HEK293 (cell line): Measurements from ENCODE around the gene ZFAND3.

Experiments
- CTCF ChIA-PET: fragments of 350-600 bp; formaldehyde crosslinking; extraction: SDS; loops from one replicate; lab custom pipeline; 2021; ENCODE audit warnings: antibody characterized with exemption; lab: Yijun Ruan, JAX
- POLR2A ChIA-PET: fragments of 300-600 bp; formaldehyde crosslinking; extraction: SDS; loops from one replicate; lab custom pipeline; 2020; ENCODE audit warnings: antibody characterized with exemption, inconsistent platforms; lab: Yijun Ruan, JAX
- H3K27ac ChIP-seq: fragments of 200-500 bp; sonication (Bioruptor generic); 2 replicates; pipeline ENCODE4 v1.5.1; 2014; ENCODE audit warnings: low read depth, low read length, control low read depth, inconsistent platforms; ENCODE audit errors: extremely low read depth
- H3K36me3 ChIP-seq, 2 experiments: fragments of 200-500 bp in 1 of 2; sonication (Bioruptor generic) in 1 of 2; 1 replicate in 1 of 2; 2 replicates in 1 of 2; pipeline ENCODE4 v1.5.1; 2014 to 2017; ENCODE audit warnings: inconsistent platforms in 2 of 2, low read length in 2 of 2; ENCODE audit not compliant: control insufficient read depth in 2 of 2, insufficient read depth in 1 of 2
- H3K4me1 ChIP-seq: fragments of 200-500 bp; sonication (Bioruptor generic); 2 replicates; pipeline ENCODE4 v1.5.1; 2014; ENCODE audit warnings: mild to moderate bottlenecking, low read length, inconsistent platforms; ENCODE audit not compliant: control insufficient read depth, insufficient read depth
- H3K4me3 ChIP-seq: 2 replicates; pipeline ENCODE4 v1.5.1; 2011; ENCODE audit warnings: low read depth, mild to moderate bottlenecking, control low read depth, low read length, moderate library complexity
- H3K9me3 ChIP-seq: fragments of 200-500 bp; sonication (Bioruptor generic); 2 replicates; pipeline ENCODE4 v1.5.1; 2014; ENCODE audit warnings: low read depth, low read length, inconsistent platforms; ENCODE audit not compliant: control insufficient read depth, insufficient read depth
- OVOL3 ChIP-seq: fragments of 450-650 bp; formaldehyde crosslinking; IDR thresholded peaks from 2 replicates; pipeline ENCODE4 v1.5.1; 2016; ENCODE audit warnings: missing biosample characterization, missing genetic modification characterization
- ZBTB7A ChIP-seq: fragments of 450-650 bp; formaldehyde crosslinking; IDR thresholded peaks from 2 replicates; pipeline ENCODE4 v1.5.1; 2016; ENCODE audit warnings: low read depth, missing biosample characterization, missing genetic modification characterization
- ZFHX2 ChIP-seq: fragments of 450-650 bp; formaldehyde crosslinking; conservative IDR thresholded peaks from 2 replicates; pipeline ENCODE4 v1.5.1; 2016; ENCODE audit warnings: missing biosample characterization, missing genetic modification characterization
- ZNF214 ChIP-seq: fragments of 450-650 bp; formaldehyde crosslinking; IDR thresholded peaks from 2 replicates; pipeline ENCODE4 v1.5.1; 2017; ENCODE audit warnings: missing biosample characterization, mild to moderate bottlenecking, missing genetic modification characterization, borderline replicate concordance
- ZNF266 ChIP-seq: fragments of 450-650 bp; formaldehyde crosslinking; IDR thresholded peaks from 2 replicates; pipeline ENCODE4 v1.5.1; 2016; ENCODE audit warnings: missing biosample characterization, missing genetic modification characterization, low read depth
- ZNF426 ChIP-seq: fragments of 450-650 bp; formaldehyde crosslinking; IDR thresholded peaks from 2 replicates; pipeline ENCODE4 v1.5.1; 2017; ENCODE audit warnings: missing biosample characterization, missing genetic modification characterization, mild to moderate bottlenecking, inconsistent platforms, moderate library complexity
- ZNF48 ChIP-seq: fragments of 450-650 bp; formaldehyde crosslinking; IDR thresholded peaks from 2 replicates; pipeline ENCODE4 v1.5.1; 2016; ENCODE audit warnings: missing biosample characterization, missing genetic modification characterization
- ZNF521 ChIP-seq: fragments of 450-650 bp; formaldehyde crosslinking; IDR thresholded peaks from 2 replicates; pipeline ENCODE4 v1.5.1; 2017; ENCODE audit warnings: missing biosample characterization, mild to moderate bottlenecking, missing genetic modification characterization
- ZNF600 ChIP-seq: fragments of 450-650 bp; formaldehyde crosslinking; IDR thresholded peaks from 2 replicates; pipeline ENCODE4 v1.5.1; 2016; ENCODE audit warnings: missing biosample characterization, missing genetic modification characterization
- ZNF670 ChIP-seq: fragments of 450-650 bp; formaldehyde crosslinking; IDR thresholded peaks from 2 replicates; pipeline ENCODE4 v1.5.1; 2016; ENCODE audit warnings: missing biosample characterization, missing genetic modification characterization, low read depth
- ZSCAN16 ChIP-seq: fragments of 450-650 bp; formaldehyde crosslinking; IDR thresholded peaks from 2 replicates; pipeline ENCODE4 v1.5.1; 2016; ENCODE audit warnings: missing biosample characterization, missing genetic modification characterization
- TF ChIP-seq, protein P1 (sequence below): fragments of 450-650 bp; formaldehyde crosslinking; IDR thresholded peaks from 2 replicates; pipeline ENCODE4 v1.5.1; 2016; ENCODE audit warnings: missing biosample characterization, missing genetic modification characterization
- TF ChIP-seq, protein P2 (sequence below): fragments of 450-650 bp; formaldehyde crosslinking; IDR thresholded peaks from 2 replicates; pipeline ENCODE4 v1.5.1; 2017; ENCODE audit warnings: missing biosample characterization, missing genetic modification characterization
- TF ChIP-seq, protein P3 (sequence below): fragments of 450-650 bp; formaldehyde crosslinking; IDR thresholded peaks from 2 replicates; pipeline ENCODE4 v1.5.1; 2017; ENCODE audit warnings: missing biosample characterization, missing genetic modification characterization

ZFAND3 gene

DNA sequence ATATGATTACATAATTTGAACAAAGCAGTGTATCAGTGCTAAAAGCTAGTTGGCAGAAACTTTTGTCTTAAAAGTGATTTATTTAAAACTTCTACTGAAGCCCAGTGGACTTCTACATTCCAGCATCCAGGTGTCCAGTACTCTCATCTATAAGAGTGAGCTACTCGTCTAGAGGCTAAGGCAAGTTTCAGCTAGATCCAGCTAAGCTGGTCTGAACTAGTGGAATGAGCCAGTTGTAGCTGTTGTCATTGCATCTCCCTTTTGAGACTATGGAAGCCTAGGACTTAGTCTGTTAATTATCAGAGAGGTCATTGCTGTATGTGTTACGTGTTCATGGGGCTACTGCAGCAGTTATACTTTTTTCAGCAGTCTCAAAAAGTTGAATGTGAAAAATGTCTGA, 165.1 kb downstream of the ZFAND3 start:
- H3K4me1 ChIP-seq = peaks cover 20% of the 10 kb centered on the region
- no peak overlapping the region for H3K4me3 ChIP-seq
- H3K27ac ChIP-seq = no peak overlapping the region
- TF ChIP-seq ZSCAN16 = no peak
- H3K9me3 ChIP-seq = no peaks in the 10 kb centered on the region
- CTCF ChIA-PET = interaction anchor here (0.7 to 1.0 kb wide), 2 partner anchors 193 to 510 kb away, joined by 4 to 5 read pairs; no protein-coding TSS in a partner anchor
- H3K36me3 ChIP-seq = no peaks in the 10 kb centered on the region
- POLR2A ChIA-PET = no interaction called here

DNA sequence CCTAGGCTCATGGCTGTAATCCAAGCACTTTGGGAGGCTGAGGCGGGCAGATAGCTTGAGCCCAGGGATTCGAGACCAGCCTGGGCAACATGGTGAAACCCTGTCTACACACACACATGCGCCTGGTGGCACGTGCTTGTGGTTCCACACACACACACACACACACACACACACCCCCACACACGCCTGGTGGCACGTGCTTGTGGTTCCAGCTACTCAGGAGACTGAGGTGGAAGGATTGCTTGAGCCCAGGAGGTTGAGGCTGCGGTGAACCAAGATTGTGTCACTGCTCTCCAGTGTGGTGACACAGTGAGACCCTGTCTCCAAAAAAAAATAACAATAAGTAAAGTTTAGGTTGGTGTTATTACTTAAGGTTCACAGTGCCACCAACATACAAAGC, 165.8 kb downstream of the ZFAND3 start:
- Histone ChIP-seq H3K4me3 (no peak overlapping the region), H3K4me1 (peaks cover 20% of the 10 kb centered on the region)
- ChIA-PET CTCF (interaction anchor here (0.6 to 1.0 kb wide), 2 partner anchors 13 to 194 kb away, joined by 3 to 4 read pairs; no protein-coding TSS in a partner anchor), POLR2A (no interaction called here)
- TF ChIP-seq OVOL3 (no peak), ZFHX2 (tag by site-specific recombination) (peak; percentile 45)
- TF ChIP-seq, all 188 proteins: peak for 1
- Histone ChIP-seq H3K27ac (no peak overlapping the region), H3K9me3 (no peaks in the 10 kb centered on the region), H3K36me3 (no peaks in the 10 kb centered on the region)

DNA sequence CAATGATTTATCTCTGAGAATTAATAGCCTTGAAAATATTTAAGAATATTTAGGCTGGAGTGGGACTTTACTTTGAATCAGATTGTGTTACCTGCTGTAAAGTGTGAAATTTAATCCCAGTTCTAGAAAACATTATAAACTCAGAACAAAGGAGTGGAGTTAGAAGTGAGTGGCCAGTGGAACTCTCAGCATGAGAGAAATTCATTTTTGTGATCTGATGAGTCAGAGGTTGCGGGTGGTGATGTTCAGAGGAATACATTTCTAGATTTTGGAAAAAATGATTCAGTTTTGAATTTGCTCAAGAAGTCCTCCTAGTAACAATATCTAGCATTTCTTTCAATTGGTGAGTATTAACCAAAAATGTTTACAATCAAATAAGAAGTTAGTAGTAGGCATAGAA, 167.5 kb downstream of the ZFAND3 start:
- Histone ChIP-seq H3K9me3 (no peaks in the 10 kb centered on the region), H3K4me3 (no peak overlapping the region), H3K4me1 (peaks cover 26% of the 10 kb centered on the region), H3K27ac (no peak overlapping the region), H3K36me3 (no peaks in the 10 kb centered on the region)
- ChIA-PET POLR2A (no interaction called here), CTCF (no interaction called here)
- no peak for TF ChIP-seq ZNF266
- TF ChIP-seq, protein P1, sequence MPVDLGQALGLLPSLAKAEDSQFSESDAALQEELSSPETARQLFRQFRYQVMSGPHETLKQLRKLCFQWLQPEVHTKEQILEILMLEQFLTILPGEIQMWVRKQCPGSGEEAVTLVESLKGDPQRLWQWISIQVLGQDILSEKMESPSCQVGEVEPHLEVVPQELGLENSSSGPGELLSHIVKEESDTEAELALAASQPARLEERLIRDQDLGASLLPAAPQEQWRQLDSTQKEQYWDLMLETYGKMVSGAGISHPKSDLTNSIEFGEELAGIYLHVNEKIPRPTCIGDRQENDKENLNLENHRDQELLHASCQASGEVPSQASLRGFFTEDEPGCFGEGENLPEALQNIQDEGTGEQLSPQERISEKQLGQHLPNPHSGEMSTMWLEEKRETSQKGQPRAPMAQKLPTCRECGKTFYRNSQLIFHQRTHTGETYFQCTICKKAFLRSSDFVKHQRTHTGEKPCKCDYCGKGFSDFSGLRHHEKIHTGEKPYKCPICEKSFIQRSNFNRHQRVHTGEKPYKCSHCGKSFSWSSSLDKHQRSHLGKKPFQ = no peak
- TF ChIP-seq, protein P2, sequence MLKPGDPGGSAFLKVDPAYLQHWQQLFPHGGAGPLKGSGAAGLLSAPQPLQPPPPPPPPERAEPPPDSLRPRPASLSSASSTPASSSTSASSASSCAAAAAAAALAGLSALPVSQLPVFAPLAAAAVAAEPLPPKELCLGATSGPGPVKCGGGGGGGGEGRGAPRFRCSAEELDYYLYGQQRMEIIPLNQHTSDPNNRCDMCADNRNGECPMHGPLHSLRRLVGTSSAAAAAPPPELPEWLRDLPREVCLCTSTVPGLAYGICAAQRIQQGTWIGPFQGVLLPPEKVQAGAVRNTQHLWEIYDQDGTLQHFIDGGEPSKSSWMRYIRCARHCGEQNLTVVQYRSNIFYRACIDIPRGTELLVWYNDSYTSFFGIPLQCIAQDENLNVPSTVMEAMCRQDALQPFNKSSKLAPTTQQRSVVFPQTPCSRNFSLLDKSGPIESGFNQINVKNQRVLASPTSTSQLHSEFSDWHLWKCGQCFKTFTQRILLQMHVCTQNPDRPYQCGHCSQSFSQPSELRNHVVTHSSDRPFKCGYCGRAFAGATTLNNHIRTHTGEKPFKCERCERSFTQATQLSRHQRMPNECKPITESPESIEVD = peak; percentile 79
- no peak for TF ChIP-seq ZNF214

DNA sequence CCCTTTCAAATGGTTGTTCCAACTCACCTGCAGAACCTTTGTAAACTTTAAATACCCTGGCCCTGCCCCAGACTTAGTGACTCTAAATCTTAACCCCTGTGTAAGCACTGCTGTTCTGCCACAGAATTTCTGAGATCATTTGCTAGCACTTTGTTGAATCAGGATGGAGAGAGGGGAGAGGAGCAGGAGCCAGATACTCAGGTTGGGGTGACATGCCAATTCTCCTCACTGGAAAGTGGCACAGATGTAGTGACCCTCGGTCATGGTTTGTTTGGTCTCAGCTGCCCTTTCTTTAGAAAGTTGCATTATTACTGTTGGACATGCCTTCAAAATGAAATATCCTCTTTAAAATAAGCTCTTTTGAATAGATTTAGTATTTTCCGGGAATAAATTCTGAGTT, 168.0 kb downstream of the ZFAND3 start:
- H3K9me3 ChIP-seq = no peaks in the 10 kb centered on the region
- H3K4me3 ChIP-seq = no peak overlapping the region
- CTCF ChIA-PET = no interaction called here
- H3K36me3 ChIP-seq = no peaks in the 10 kb centered on the region
- peaks cover 26% of the 10 kb centered on the region for H3K4me1 ChIP-seq
- H3K27ac ChIP-seq = no peak overlapping the region
- POLR2A ChIA-PET = no interaction called here
- TF ChIP-seq ZNF521 = no peak
- peak; percentile 66 for TF ChIP-seq ZNF600 (tag by site-specific recombination)
- no peak for TF ChIP-seq ZNF670
- TF ChIP-seq ZBTB7A (tag by site-specific recombination) = no peak
- TF ChIP-seq, protein P3, sequence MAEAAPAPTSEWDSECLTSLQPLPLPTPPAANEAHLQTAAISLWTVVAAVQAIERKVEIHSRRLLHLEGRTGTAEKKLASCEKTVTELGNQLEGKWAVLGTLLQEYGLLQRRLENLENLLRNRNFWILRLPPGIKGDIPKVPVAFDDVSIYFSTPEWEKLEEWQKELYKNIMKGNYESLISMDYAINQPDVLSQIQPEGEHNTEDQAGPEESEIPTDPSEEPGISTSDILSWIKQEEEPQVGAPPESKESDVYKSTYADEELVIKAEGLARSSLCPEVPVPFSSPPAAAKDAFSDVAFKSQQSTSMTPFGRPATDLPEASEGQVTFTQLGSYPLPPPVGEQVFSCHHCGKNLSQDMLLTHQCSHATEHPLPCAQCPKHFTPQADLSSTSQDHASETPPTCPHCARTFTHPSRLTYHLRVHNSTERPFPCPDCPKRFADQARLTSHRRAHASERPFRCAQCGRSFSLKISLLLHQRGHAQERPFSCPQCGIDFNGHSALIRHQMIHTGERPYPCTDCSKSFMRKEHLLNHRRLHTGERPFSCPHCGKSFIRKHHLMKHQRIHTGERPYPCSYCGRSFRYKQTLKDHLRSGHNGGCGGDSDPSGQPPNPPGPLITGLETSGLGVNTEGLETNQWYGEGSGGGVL (tag by site-specific recombination) = no peak
- TF ChIP-seq ZNF48 (tag by site-specific recombination) = no peak
- no peak for TF ChIP-seq ZNF426 (tag by site-specific recombination)
